KMS-11 (cell line): ENCODE measurements around the gene VPS33B.

ENCODE experiments used
- H2AFZ ChIP-seq: fragments of 200-600 bp; sonication (generic); 2 replicates; pipeline ENCODE4 v1.6.1; 2016; ENCODE audit warnings: antibody characterized with exemption, mixed run types, low read depth
- H3K27ac ChIP-seq: fragments of 200-600 bp; sonication (generic); 2 replicates; pipeline ENCODE4 v1.6.1; 2016; ENCODE audit warnings: mild to moderate bottlenecking, mixed run types
- H3K27me3 ChIP-seq: fragments of 200-600 bp; sonication (generic); 2 replicates; pipeline ENCODE4 v1.6.1; 2017; ENCODE audit warnings: mild to moderate bottlenecking, low read depth, mixed run types, moderate library complexity; ENCODE audit not compliant: insufficient read depth
- H3K36me3 ChIP-seq: fragments of 200-600 bp; sonication (generic); 2 replicates; pipeline ENCODE4 v1.6.1; 2017; ENCODE audit warnings: mild to moderate bottlenecking, mixed run types; ENCODE audit not compliant: insufficient read depth
- H3K4me1 ChIP-seq: fragments of 200-600 bp; sonication (generic); 2 replicates; pipeline ENCODE4 v1.6.1; 2016; ENCODE audit warnings: mild to moderate bottlenecking, low read depth, mixed run types; ENCODE audit not compliant: poor library complexity, severe bottlenecking
- H3K4me2 ChIP-seq: fragments of 200-600 bp; sonication (generic); 2 replicates; pipeline ENCODE4 v1.7.0; 2016; ENCODE audit warnings: mild to moderate bottlenecking, mixed run types
- H3K4me3 ChIP-seq: fragments of 200-600 bp; sonication (generic); IDR thresholded peaks from 2 replicates; pipeline ENCODE4 v1.6.1; 2017; ENCODE audit warnings: low read depth, low read length, mixed read lengths; ENCODE audit not compliant: insufficient read depth
- H3K79me2 ChIP-seq: fragments of 200-600 bp; sonication (generic); 2 replicates; pipeline ENCODE4 v1.6.1; 2016; ENCODE audit warnings: low read depth, mixed run types; ENCODE audit not compliant: insufficient read depth
- H3K9ac ChIP-seq: fragments of 200-600 bp; sonication (generic); 2 replicates; pipeline ENCODE4 v1.6.1; 2016; ENCODE audit warnings: mild to moderate bottlenecking, mixed run types
- H4K20me1 ChIP-seq: fragments of 200-600 bp; sonication (generic); 2 replicates; pipeline ENCODE4 v1.6.1; 2016; ENCODE audit warnings: mild to moderate bottlenecking, mixed run types; ENCODE audit not compliant: insufficient read depth
- TF ChIP-seq, protein P1 (sequence below): fragments of 200-600 bp; sonication (generic); conservative IDR thresholded peaks from 2 replicates; pipeline ENCODE4 v1.6.1; 2017; ENCODE audit warnings: low read depth, mild to moderate bottlenecking, antibody characterized with exemption, low read length, moderate library complexity, mixed read lengths

VPS33B gene

GRCh38 chr15:91031796-91032195, 9.4 kb upstream of the VPS33B start:
- no peak overlapping the region for H3K4me2 ChIP-seq
- no peak overlapping the region for H3K4me3 ChIP-seq
- no peaks in the 10 kb centered on the region for H3K36me3 ChIP-seq
- no peak overlapping the region for H2AFZ ChIP-seq
- H3K79me2 ChIP-seq, result no peaks in the 10 kb centered on the region
- no peak overlapping the region for H3K9ac ChIP-seq
- H3K4me1 ChIP-seq, result peaks cover 3% of the 10 kb centered on the region
- no peaks in the 10 kb centered on the region for H3K27me3 ChIP-seq
- TF ChIP-seq, protein P1, sequence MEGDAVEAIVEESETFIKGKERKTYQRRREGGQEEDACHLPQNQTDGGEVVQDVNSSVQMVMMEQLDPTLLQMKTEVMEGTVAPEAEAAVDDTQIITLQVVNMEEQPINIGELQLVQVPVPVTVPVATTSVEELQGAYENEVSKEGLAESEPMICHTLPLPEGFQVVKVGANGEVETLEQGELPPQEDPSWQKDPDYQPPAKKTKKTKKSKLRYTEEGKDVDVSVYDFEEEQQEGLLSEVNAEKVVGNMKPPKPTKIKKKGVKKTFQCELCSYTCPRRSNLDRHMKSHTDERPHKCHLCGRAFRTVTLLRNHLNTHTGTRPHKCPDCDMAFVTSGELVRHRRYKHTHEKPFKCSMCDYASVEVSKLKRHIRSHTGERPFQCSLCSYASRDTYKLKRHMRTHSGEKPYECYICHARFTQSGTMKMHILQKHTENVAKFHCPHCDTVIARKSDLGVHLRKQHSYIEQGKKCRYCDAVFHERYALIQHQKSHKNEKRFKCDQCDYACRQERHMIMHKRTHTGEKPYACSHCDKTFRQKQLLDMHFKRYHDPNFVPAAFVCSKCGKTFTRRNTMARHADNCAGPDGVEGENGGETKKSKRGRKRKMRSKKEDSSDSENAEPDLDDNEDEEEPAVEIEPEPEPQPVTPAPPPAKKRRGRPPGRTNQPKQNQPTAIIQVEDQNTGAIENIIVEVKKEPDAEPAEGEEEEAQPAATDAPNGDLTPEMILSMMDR, result no peak
- no peaks in the 10 kb centered on the region for H4K20me1 ChIP-seq
- H3K27ac ChIP-seq, result no peak overlapping the region

GRCh38 chr15:91027677-91028076, 5.3 kb upstream of the VPS33B start:
- no peak overlapping the region for H3K9ac ChIP-seq
- no peak overlapping the region for H3K4me3 ChIP-seq
- no peaks in the 10 kb centered on the region for H4K20me1 ChIP-seq
- H3K27me3 ChIP-seq, result no peaks in the 10 kb centered on the region
- H3K4me2 ChIP-seq, result no peak overlapping the region
- TF ChIP-seq, protein P1, result no peak
- no peak overlapping the region for H3K27ac ChIP-seq
- H3K4me1 ChIP-seq, result peaks cover 8% of the 10 kb centered on the region
- H2AFZ ChIP-seq, result no peak overlapping the region
- H3K36me3 ChIP-seq, result no peaks in the 10 kb centered on the region
- H3K79me2 ChIP-seq, result no peaks in the 10 kb centered on the region

DNA sequence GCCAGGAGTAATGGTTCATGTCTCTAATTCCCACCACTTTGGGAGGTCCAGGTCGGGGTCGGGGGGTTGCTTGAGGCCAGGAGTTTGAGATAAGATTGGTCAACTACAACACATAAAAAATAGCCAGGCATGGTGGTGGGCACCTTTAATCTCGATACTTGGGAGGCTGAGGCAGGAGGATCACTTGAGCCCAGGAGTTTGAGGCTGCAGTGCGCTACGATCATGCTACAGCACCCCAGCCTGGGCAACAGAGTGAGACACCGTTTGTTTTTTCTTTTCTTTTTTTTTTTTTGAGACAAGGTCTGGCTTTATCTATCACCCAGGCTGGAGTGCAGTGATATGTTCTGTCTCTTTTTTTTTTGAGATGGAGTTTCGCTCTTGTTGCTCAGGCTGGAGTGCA, 1.3 kb upstream of the VPS33B start:
- Histone ChIP-seq H3K36me3 (no peaks in the 10 kb centered on the region), H4K20me1 (no peaks in the 10 kb centered on the region), H3K79me2 (peaks cover 11% of the 10 kb centered on the region; the same call in 1 of the 2 replicates), H3K4me1 (peaks cover 19% of the 10 kb centered on the region), H3K27me3 (no peaks in the 10 kb centered on the region), H2AFZ (no peak overlapping the region), H3K27ac (no peak overlapping the region), H3K9ac (no peak overlapping the region), H3K4me2 (no peak overlapping the region), H3K4me3 (no peak overlapping the region)
- TF ChIP-seq, protein P1, result no peak

GRCh38 chr15:91022832-91023129, 387 bp upstream of the VPS33B start:
- peaks cover 19% of the 10 kb centered on the region for H3K4me1 ChIP-seq

More at GRCh38 chr15:91022832-91023129, 387 bp upstream of the VPS33B start:
- no peak overlapping the region; the same call in 1 of the 2 replicates for H3K27ac ChIP-seq
- H3K4me3 ChIP-seq, result no peak overlapping the region
- TF ChIP-seq, protein P1, result no peak
- no peaks in the 10 kb centered on the region for H3K27me3 ChIP-seq
- H2AFZ ChIP-seq, result peak overlapping the region; percentile 96
- H4K20me1 ChIP-seq, result no peaks in the 10 kb centered on the region
- H3K9ac ChIP-seq, result peak overlapping the region; percentile 41
- peak overlapping the region; percentile 100 for H3K4me2 ChIP-seq
- H3K79me2 ChIP-seq, result peaks cover 11% of the 10 kb centered on the region; the same call in 1 of the 2 replicates
- no peaks in the 10 kb centered on the region for H3K36me3 ChIP-seq
